Epithelial cell of esophagus (primary cell): ENCODE measurements around the gene ATP2B3.
"Not testable (repeated sequence)": the region's sequence is repeated elsewhere in the genome, so short reads cannot be mapped to it uniquely, and the experiment has no call there.

Experiments used
- DNase-seq: peaks from one replicate; pipeline ENCODE4 v3.0.0; 2010; ENCODE audit warnings: low read depth
- H3K4me3 ChIP-seq: 2 replicates; pipeline ENCODE4 v1.5.1; 2011; ENCODE audit warnings: mild to moderate bottlenecking, low read length, control low read depth
- TF ChIP-seq, protein P1 (sequence below): IDR thresholded peaks from 2 replicates; pipeline ENCODE4 v1.5.1; 2011; ENCODE audit warnings: low read depth, mild to moderate bottlenecking, low read length, control low read depth, inconsistent platforms; ENCODE audit not compliant: insufficient read depth; ENCODE audit errors: missing control alignments

The ATP2B3 gene

DNA sequence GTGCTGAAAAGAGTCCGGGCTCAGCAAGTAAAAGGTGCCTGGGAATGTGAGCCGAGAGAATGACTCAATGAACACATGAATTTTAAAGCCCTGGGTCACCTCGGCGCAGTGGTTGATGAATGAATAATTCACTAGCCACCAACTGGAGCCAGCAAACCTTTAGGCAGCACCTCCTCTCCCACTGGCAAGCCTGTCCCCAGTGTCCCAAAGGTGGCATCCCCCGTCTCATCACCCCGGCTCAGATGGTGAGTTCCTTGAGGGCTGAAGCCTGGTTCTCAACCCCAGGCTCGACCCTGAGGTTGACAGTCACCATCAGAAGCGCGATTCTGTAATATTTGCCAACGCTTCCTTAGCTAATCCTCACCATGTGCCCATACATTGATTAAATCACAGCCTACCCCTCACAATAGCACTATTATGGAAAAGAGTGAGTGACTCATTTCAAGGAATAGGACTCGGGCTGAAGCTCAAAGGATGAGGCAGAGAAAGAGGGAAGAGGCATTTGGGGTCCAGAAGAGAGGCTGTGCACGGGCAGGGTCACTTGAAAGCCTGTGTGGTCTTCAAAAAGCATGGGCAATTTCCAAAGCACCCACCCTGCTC, 84.2 kb downstream of the ATP2B3 start:
- TF ChIP-seq, protein P1, sequence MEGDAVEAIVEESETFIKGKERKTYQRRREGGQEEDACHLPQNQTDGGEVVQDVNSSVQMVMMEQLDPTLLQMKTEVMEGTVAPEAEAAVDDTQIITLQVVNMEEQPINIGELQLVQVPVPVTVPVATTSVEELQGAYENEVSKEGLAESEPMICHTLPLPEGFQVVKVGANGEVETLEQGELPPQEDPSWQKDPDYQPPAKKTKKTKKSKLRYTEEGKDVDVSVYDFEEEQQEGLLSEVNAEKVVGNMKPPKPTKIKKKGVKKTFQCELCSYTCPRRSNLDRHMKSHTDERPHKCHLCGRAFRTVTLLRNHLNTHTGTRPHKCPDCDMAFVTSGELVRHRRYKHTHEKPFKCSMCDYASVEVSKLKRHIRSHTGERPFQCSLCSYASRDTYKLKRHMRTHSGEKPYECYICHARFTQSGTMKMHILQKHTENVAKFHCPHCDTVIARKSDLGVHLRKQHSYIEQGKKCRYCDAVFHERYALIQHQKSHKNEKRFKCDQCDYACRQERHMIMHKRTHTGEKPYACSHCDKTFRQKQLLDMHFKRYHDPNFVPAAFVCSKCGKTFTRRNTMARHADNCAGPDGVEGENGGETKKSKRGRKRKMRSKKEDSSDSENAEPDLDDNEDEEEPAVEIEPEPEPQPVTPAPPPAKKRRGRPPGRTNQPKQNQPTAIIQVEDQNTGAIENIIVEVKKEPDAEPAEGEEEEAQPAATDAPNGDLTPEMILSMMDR, result no peak
- no peak overlapping the region for H3K4me3 ChIP-seq
- DNase-seq, result no peak

DNA sequence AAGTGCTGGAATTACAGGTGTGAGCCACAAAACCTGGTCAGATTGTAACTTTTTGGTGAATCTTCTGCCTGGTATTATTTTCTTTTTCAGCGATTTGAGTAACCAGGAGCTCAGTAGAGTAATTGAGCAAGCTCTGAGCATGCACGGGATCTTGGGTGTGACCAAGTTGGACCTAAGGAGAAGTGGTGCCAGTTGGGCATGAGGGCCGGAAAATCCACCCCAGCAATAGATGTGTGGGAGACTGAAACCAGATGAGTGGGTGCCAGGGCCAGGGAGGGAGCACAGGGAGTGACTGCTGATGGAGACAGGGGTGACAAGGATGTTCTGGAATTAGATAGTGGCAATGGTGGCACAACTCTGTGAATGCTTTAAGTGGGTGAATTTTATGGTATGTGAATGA, 85.2 kb downstream of the ATP2B3 start:
- H3K4me3 ChIP-seq, result no peak overlapping the region
- TF ChIP-seq, protein P1, result no peak
- no peak for DNase-seq

DNA sequence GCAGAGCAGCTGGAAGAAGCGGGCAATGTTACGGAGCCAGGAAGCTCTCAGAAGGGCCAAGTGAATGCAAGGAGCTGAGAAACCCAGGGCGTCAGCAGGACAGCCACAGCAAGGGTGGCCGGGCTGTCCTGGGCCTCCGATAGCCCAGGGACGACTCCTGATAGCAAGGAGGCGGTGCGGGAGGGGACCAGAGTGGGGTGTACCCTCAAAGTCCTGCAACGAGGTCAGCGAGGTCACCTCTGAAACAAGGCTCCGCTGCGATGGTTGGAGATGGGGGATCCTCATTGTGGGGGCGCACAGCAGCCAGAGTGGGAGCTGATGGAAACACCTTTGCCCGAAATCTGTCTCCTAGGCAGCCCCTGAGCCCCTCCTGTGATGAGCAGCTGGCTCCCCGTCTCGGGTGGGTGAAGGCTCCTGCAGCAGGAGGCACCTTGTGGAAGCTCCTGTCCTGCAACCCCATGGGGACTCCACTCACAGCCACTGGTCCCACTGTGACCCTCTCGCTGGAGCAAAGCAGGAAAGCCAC, 85.8 kb downstream of the ATP2B3 start:
- no peak overlapping the region for H3K4me3 ChIP-seq
- no peak for DNase-seq
- TF ChIP-seq, protein P1, result no peak

DNA sequence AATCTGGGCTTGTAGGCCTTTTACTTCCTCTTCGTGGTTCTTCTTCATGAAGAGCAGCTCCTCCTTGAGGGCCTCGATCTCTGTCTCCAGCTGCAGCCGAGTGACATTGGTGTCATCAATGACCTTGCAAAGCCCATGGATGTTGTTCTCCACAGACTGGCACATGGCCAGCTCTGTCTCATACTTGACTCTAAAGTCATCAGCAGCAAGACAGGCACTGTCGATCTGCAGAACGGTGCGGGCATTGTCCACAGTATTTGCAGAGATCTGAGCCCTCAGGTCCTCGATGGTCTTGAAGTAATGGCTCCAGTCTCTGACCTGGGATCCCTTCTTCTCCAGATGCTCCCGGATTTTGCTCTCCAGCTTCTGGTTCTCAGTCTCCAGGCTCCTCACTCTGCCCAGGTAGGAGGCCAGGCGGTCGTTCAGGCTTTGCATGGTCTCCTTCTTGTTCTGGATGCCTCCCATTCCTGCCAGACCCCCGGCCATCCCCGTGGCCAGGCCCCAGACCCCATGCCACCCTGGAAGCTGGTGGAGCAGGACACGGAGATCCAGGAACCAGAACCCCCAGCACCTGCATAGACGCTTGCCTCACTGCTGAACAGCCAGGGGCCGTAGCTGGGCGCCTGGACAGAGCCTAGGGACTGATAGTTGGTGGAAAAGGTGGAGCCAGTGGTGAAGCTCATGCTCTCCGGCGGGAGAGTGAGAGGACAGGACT, 87.4 kb downstream of the ATP2B3 start:
- not testable (repeated sequence) for H3K4me3 ChIP-seq, DNase-seq

DNA sequence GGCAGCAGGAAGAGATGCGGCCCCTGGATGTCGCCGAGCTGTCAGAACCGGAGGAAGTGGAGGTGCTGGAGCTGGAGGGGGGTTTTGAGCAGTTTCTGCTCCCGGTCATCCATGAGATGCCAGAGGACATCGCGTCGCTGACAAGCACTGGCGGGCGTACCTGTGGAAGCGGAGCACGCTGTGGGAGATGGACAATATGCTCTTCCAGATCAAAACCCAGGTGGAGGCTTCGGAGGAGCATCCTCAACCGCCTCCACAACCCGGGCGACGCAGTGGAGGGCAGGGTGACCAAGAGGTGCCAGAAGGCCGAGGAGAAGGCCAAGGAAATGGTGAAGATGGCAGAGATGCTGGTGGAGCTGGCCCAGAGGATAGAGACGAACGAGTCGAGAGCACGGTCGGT, 89.1 kb downstream of the ATP2B3 start:
- TF ChIP-seq, protein P1, result no peak
- no peak for DNase-seq
- no peak overlapping the region for H3K4me3 ChIP-seq

DNA sequence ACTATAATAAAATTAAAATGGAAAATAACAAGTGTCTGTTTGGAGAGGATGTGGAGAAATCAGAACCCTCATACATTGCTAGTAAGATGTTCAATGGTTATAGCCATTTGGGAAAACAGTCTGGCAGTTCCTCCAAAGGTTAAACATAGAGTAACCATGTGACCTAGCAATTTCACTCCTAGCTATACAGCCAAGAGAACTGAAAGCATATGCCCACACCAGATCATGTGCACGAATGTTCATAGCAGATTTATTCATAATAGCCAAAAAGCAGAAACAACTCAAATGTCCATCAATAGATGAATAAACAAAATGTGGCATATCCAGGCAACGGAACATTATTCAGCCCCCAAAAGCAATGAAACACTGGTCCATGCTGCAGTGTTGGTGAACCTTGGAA, 90.9 kb downstream of the ATP2B3 start:
- TF ChIP-seq, protein P1, result no peak
- no peak for DNase-seq
- no peak overlapping the region for H3K4me3 ChIP-seq

DNA sequence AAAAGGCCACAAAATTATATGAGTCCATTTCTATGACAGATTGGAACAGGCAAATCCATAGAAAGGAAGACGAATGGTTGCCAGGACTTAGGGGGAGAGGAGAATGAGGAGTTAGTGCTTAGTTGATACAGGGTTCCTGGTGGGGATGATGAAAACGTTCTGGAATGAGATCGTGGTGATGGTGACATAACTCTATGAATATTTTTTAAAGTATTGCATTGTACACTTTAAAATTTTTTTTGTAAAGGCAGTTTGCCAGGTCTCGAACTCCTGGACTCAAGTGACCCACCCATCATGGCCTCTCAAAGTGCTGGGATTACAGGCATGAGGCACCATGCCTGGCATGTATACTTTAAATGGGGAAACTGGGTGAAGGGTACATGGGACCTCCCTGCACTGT, 91.4 kb downstream of the ATP2B3 start:
- DNase-seq, result no peak
- no peak overlapping the region for H3K4me3 ChIP-seq
- TF ChIP-seq, protein P1, result no peak
